GM19023 (cell line): ENCODE results near the gene MLH1.
"Not testable (repeated sequence)": the region's sequence is repeated elsewhere in the genome, so short reads cannot be mapped to it uniquely, and the experiment has no call there.

Experiments
- ATAC-seq: cut with Tn5 transposase; IDR thresholded peaks from one replicate; pipeline ENCODE4 v1.9.1; 2021; ENCODE audit warnings: mild to moderate bottlenecking, moderate library complexity; ENCODE audit not compliant: unreplicated experiment

Gene MLH1

DNA sequence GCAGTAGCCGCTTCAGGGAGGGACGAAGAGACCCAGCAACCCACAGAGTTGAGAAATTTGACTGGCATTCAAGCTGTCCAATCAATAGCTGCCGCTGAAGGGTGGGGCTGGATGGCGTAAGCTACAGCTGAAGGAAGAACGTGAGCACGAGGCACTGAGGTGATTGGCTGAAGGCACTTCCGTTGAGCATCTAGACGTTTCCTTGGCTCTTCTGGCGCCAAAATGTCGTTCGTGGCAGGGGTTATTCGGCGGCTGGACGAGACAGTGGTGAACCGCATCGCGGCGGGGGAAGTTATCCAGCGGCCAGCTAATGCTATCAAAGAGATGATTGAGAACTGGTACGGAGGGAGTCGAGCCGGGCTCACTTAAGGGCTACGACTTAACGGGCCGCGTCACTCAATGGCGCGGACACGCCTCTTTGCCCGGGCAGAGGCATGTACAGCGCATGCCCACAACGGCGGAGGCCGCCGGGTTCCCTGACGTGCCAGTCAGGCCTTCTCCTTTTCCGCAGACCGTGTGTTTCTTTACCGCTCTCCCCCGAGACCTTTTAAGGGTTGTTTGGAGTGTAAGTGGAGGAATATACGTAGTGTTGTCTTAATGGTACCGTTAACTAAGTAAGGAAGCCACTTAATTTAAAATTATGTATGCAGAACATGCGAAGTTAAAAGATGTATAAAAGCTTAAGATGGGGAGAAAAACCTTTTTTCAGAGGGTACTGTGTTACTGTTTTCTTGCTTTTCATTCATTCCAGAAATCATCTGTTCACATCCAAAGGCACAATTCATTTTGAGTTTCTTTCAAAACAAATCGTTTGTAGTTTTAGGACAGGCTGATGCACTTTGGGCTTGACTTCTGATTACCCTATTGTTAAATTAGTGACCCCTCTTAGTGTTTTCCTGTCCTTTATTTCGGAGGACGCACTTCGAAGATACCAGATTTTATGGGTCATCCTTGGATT lies at the start of gene MLH1:
TSS of gene MLH1 (plus strand) at position 193 of the 958 bp plus-strand sequence. CDS start at position 223, 30 bp downstream.
- ATAC-seq, result peak; percentile 91

DNA sequence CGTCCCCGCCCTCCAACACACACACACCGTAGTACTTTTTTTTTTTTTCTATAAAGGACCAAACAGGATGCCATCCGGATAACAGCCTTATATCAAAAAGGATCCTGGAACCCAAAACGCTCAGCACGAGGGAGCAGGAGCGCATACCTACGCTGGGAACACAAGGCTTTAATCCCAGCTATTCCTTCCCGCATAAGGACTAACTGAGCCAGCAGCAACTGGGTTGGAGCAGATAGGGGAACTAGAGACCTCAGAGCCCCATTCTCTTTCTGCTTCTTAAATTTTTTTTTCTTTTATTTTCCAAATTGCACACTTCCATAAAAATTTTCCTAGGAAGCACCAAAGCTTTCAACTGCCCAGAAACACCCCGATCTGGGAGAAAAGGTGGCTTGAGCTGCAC lies 49.7 kb upstream of the MLH1 start:
- ATAC-seq, result no peak

DNA sequence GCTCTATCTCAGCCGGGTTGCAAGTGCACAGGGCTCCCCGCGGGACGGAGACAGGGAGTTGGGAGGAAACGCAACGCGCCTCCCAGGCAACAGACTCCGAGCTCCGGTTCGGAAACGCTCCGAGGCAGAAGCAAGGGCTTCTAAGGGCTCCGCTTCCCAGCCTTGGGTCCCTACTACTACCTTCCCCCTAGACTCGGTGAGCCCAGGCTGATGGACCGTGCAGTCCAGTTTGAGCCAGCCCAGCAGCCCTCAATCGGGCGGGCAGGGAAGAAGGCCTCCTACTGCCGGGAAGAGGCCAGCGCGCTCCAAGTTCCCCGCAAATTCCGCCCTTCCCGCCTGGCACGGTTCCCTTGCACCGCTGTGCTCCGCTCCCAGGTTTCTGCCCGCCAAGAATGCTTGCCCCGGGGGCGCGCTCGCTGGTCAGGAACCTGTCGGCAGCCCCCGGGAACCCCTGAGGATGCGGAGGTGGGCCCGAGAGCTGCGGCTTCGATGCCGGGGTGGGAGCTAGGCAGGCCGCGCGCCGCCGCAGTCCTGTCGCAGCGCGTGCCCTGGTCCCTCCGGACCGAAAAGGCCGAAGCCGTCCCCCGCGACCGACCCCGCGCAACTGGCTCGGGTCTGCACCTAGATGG lies 49.2 kb upstream of the MLH1 start:
- ATAC-seq, result peak; percentile 54

DNA sequence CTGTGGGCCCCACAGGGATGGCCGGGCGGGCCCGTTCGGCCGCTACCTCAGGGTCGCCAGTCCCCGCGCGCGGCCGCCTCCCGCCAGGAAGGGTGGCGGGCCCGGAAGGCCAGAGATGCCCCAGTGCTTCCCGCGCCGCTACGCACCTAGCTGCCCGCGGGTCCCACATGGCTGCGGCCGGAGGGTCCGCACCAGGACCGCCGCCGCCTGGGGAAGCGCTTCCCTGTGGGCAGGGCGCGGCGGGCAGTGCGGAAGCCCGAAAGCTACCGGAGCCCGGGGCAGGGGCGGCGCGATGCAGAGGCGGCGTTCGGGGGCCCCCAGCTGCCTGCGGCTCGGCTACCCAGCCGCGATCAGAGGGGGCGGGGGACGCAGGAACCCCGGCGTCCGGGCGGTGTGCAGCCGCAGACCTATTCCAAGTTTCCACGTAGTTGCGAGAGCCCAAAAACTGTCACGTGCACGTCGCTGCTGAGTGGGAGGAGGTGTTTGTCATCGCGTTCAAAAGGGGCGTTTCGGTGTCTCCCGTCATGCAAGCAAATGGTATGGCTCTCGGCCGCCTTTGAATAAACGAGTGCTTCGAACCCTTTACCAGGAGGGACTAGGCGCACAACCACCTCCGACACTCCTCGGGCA lies 48.6 kb upstream of the MLH1 start, which contains the start of gene TRANK1:
TSS of gene TRANK1 (minus strand) at position 414 of the 630 bp plus-strand sequence. CDS start at position 169, 245 bp downstream.
- ATAC-seq, result peak; percentile 66

DNA sequence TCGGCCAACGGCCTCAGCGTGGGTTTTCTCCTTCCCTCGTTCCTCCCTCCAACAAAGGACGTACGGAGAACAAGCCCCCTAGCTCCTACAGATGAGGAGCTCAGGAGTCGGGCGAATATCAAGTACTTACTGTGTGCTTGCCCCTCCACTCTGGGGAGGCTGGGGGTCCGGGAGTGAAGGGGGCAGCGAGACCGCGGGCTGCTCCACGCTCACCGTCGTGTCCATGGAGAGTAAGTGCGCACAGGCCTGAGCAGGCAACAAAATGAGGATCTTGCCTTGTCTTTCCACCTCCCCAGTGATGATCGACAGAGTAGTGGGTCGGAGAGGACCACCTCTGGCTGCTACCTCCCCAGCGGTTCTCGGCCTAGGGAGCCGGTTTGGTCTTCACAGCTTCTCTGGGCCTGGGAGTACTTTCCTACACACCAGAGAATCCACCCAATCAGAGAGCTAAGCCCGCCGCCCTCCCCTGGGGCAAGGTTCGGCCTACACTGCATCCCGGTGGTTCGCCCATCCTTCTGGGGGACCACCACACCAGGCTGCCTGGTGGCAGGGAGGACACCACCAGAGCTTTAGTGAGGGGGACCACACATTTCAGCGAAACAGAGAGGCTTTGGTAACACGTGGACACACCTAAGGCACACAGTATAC lies 47.9 kb upstream of the MLH1 start:
- ATAC-seq, result no peak

DNA sequence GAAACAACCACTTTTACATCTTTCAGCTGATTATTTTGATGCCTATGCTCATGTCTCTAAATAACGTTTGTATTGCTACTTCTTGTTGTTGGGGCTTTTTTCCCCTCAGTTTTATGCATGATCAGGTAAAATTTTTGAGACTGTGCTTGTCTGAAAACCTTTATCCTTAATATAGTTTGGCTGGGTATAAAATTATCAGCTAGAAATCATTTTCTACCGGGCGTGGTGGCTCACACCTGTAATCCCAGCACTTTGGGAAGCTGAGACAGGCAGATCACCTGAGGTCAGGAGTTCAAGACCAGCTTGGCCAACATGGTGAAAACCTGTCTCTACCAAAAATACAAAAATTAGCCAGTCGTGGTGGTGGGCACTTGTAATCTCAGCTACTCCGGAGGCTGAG lies 45.5 kb upstream of the MLH1 start:
- ATAC-seq, result not testable (repeated sequence)

DNA sequence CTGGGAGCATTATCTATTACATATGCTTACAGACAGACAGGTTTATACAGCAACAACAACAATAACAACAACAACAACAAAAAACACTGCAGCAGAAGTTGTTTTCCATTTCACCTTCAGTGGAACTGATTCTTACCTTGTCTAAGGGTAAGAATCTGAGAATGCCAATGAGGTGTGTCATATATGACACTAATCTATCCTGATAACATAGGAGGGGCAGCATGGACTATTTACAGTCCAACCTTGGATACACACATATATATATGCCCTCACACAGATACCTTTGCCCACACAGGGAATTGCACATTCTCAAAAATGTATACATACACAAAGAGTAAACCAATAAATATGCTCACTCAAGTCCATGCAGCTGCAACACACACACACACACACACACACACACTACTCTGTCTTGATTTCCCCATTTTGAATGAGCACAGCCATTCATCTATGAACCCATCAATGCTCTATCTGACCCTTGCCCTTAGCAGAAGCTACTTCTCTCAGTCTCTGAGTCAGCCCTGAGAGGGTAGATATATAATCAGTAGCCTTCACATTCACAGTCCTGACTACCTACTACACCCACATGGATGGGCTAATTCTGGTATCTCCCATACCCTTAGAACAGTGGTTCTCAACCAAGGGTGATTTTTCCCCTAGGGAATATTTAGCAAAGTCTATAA lies 38.7 kb upstream of the MLH1 start:
- no peak for ATAC-seq

DNA sequence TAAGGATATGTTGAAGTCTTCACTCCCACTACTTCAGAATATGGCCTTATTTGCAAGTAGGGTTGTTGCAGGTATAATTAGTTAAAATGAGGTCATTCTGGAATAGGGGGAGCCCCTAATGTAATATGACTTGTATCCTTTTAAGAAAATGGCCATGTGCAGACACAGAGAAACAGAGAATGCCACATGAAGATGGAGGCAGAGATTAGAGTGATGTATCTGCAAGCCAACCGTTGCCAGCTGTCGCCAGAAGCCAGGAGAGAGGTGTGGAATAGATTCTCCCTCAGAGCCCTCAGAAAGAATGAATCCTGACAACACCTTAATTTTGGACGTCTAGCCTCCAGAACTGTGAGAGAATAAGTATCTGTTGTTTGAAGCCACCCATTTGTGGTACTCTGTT lies 37.2 kb upstream of the MLH1 start:
- no peak for ATAC-seq

DNA sequence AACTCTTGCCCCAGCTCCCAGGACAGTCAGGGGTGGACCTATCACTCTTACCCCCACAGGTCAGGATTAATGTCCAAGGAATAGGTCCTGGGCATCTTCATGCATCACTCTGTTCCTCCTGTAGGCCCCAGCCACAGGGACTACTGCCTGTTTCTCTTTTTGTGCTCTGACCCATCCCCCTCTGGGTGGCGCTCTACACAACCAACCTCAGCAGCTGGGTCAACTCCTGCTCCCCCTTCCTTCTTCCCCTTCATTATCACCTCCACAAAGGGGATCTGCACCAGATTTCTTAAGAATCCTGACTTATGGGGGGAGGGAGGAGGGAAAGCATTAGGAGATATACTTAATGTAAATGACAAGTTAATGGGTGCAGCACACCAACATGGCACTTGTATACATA lies 36.3 kb upstream of the MLH1 start:
- ATAC-seq, result no peak

DNA sequence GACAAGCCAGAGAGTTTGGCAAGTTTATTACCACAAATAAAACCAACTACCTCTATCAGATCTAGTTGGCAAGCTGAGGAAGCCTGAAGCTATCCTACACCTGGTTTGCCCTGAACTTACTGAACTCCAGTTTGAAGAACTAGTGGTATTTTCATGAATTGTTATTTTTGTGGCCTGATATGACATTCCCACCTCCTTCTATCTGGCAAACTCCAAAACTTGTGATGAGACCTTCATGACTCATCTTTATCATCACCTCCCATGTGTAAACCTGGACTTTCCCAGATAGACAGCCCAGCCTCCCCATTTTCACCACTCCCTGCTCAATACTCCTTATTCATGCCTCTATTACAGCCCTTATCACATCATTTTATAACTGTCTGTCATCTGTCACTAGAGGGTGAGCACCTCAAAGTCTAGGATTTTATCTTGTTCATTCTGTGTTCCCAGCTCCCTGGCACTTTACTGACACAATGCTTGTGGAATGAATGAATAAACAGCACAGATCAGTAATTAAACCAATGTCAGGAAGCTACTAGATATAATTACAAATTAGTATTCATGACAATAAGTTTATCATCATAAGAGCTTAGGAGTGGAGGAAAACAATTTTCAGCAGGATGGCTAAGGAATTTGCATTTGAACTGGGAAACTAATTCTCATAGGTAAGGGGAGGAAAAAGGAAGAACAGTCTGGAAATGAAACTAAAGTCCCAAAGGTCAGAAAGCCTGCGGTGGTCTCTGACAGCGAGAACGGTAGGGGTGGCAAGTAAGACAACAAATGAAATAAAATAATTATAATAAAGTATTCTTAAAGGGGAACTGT lies 35.2 kb upstream of the MLH1 start:
- ATAC-seq, result no peak

DNA sequence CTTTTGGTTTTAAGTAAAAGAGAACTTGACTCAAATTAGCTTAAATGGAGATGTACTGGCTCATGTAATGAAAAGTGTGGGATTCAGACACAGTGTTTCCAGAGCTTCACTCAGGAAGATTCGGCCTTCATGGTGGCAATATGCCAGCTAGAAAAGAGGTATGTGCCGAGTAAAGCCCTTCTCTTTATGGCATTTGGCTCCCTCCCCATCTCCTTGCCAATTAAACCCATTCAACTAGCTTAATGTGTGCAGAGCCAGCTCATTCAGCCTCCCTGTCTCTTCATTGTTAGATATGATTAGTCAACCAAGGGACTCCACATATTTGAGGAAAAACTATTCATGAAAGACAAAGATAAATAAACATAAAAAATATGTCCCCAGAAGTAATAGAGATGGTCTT lies 33.5 kb upstream of the MLH1 start:
- no peak for ATAC-seq

DNA sequence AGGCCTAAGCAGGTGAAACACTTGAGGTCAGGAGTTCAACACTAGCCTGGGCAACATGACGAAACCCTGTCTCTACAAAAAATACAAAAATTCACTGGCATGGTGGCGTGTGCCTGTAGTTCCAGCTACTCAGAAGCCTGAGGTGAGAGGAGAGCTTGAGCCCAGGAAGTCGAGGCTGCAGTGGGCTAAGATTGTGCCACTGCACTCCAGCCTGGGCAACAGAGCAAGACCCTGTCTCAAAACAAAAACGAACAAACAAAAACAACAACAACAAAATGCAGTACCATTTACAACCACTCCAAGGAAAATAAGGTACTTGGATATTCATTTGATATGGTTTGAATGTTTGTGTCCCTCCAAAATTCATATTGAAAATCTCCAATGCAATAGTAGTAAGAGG lies 32.8 kb upstream of the MLH1 start:
- ATAC-seq, result no peak

DNA sequence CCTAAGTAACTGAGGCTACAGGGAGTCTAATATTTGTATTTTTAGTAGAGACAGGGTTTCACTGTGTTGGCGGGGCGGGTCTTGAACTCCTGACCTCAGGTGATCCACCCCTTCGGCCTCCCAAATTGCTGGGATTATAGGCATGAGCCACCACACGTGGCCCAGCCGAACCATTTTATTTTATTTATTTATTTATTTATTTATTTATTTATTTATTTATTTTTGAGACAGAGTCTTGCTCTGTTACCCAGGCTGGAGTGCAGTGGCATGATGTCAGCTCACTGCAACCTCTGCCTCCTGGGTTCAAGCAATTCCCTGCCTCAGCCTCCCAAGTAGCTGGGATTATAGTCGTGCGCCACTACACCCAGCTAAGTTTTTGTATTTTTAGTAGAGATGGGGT lies 30.3 kb upstream of the MLH1 start:
- not testable (repeated sequence) for ATAC-seq

DNA sequence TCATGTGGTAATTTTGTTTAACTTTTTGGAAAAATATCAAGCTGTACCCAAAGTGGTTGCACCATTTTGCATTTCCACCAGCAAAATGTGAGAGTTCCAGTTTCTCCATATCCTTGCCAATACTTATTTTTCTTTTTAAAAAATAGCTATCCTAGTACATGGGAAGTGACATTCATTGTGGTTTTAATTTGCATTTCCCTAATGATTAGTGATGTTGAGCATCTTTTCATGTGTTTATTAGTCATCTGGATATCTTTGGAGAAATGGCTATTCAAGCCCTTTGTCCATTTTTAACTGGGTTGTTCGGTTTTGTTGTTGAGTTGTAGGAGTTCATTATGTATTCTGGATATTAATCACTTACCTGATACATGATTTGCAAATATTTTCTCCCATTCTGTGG lies 29.0 kb upstream of the MLH1 start:
- ATAC-seq, result no peak

DNA sequence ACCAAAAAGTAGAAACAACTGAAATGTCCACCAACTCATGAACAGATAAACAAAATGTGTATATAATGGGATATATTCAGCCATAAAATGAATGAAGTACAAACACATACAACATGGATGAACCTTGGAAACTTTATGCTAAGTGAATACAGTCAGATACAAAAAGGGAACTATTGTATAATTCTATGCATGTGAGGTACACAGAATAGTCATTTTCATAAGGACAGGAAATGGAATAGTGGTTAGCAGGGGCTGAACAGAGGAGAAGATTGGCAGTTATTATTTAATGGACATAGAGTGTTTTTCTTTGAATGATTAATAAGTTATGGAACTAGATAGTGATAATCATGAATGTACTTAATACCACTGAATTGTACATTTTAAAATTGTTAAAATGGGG lies 28.5 kb upstream of the MLH1 start:
- ATAC-seq, result no peak

DNA sequence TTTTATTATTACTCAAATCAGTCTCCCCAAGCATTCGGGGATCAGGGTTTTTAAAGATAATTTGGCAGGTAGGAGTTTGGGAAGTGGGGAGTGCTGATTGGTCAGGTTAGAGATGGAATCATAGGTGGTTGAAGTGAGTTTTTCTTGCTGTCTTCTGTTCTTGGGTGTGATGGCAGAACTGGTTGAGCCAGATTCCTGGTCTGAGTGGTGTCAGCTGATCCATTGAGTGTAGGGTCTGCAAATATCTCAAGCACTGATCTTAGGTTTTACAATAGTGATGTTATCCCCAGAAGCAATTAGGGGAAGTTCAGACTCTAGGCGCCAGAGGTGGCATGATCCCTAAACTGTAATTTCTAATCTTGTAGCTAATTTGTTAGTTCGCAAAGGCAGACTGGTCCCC lies 27.9 kb upstream of the MLH1 start:
- no peak for ATAC-seq

DNA sequence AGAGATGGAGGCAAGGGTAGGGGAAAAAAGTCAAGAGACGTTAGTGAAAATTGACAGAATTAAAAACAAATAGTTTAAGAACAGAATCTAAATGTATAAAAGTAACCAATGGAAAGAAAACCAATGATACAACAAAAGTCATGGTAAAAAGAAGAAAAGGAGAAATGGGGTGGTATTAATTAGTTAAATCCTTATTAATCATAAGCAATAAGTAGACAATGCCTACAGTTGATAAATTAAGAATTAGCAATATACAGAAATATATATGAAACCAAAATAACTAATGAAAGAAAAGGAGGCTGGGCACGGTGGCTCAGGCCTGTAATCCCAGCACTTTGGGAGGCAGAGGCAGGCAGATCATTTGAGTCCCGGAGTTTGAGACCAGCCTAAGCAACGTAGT lies 24.2 kb upstream of the MLH1 start:
- no peak for ATAC-seq

DNA sequence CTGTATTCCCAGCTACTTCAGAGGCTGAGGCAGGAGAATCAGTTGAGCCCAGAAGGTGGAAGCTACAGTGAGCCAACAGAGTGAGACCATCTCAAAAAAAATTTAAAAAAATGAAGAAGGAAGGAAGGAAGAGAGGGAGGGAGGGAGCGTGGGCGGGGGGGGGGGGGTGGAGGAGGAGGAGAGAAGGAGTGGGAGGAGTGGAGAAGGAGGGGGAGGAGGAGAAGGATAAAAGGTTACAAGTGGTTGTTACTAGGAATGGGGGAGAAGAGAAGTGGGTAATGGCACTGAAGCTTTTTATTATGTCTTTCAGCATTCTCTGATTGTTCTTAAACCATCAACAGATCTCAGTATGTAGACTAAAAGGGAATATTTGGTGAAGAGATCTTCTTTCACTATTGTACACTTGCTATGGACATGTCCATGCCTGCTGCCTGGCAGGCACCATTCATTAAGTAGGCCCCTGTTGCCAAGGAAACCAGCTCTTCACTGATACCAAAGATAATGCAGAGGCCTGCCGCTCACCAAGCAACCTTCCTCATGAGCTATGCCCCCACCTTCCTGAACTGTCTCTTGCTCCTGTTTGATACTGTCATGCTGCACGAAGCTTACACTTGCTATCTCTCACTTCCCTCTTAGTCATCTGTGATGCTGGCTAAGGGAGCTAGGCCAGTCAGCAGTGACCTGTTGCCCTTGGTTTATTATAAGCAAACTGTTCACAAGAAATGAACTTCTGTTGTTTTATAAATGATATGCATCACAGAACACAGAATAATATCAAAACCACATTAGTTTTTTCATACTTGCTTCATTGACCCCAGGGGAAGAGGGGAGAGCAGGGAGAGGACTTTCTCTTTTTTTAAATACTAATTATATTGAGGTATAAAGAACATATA lies 23.5 kb upstream of the MLH1 start:
- ATAC-seq, result peak; percentile 97

DNA sequence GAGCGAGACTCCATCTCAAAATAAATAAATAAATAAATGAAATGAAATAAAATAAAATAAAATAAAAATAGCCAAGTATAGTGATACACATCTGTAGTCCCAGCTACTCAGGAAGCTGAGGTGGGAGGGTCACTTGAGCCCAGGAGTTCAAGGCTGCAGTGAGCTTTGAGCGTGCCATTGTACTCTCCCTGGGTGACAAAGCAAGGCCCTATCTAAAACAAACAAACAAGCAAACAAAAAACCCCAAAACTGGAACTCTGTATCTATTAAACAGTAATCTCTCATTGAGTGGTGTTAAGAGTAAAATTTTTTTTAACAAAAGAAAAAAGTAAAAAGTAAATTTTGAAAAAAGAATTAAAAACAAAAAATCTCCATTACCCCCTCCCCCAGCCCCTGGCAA lies 21.2 kb upstream of the MLH1 start:
- no peak for ATAC-seq
